Astrocyte (in vitro differentiated cells and primary cell): Measurements from ENCODE around the gene WNT1. TPM values are rescaled to one million over a fixed set of nuclear protein-coding genes. Genes with fewer than 3 reads are reported as not detected.

ENCODE experiments used
- DNase-seq: peaks from one replicate; pipeline ENCODE4 v3.0.0-alpha.2; 2010; ENCODE audit warnings: low read depth
- FAIRE-seq: peaks from 2 replicates; lab custom pipeline; 2011; peaks lifted over from hg19 to GRCh38; lab: Jason Lieb, UNC
- H2AFZ ChIP-seq: 2 replicates; pipeline ENCODE4 v1.6.0; 2012; ENCODE audit warnings: low read depth, low read length, inconsistent platforms
- H3K27ac ChIP-seq: 2 replicates; pipeline ENCODE4 v1.5.1; 2011; ENCODE audit warnings: low read depth, low read length, inconsistent platforms
- H3K27me3 ChIP-seq: 2 replicates; pipeline ENCODE4 v1.6.0; 2011; ENCODE audit warnings: low read length, inconsistent platforms; ENCODE audit not compliant: insufficient read depth
- H3K36me3 ChIP-seq: 2 replicates; pipeline ENCODE4 v1.5.1; 2011; ENCODE audit warnings: low read length, inconsistent platforms; ENCODE audit not compliant: insufficient read depth
- H3K4me1 ChIP-seq: 2 replicates; pipeline ENCODE4 v1.5.1; 2011; ENCODE audit warnings: low read length, inconsistent platforms; ENCODE audit not compliant: insufficient read depth
- H3K4me2 ChIP-seq: 2 replicates; pipeline ENCODE4 v1.6.0; 2012; ENCODE audit warnings: low read length, inconsistent platforms
- H3K4me3 ChIP-seq: 2 replicates; pipeline ENCODE4 v1.5.1; 2011; ENCODE audit warnings: low read depth, mild to moderate bottlenecking, low read length, inconsistent platforms; ENCODE audit not compliant: insufficient read depth
- H3K79me2 ChIP-seq: 2 replicates; pipeline ENCODE4 v1.6.0; 2012; ENCODE audit warnings: mild to moderate bottlenecking, low read length, inconsistent platforms; ENCODE audit not compliant: insufficient read depth
- H3K9ac ChIP-seq: 2 replicates; pipeline ENCODE4 v1.6.0; 2012; ENCODE audit warnings: mild to moderate bottlenecking, low read length, inconsistent platforms
- H3K9me3 ChIP-seq: 2 replicates; pipeline ENCODE4 v1.5.1; 2012; ENCODE audit warnings: low read depth, mild to moderate bottlenecking, low read length, inconsistent platforms; ENCODE audit not compliant: insufficient read depth
- H4K20me1 ChIP-seq: 2 replicates; pipeline ENCODE4 v1.6.0; 2012; ENCODE audit warnings: low read length, inconsistent platforms; ENCODE audit not compliant: insufficient read depth
- H3K27ac Mint-ChIP-seq: one replicate; pipeline ENCODE4 v1.8.0; 2021; ENCODE audit warnings: mild to moderate bottlenecking, mixed read lengths; ENCODE audit not compliant: unreplicated experiment
- H3K27me3 Mint-ChIP-seq: one replicate; pipeline ENCODE4 v1.8.0; 2021; ENCODE audit warnings: low read depth, mixed read lengths; ENCODE audit not compliant: unreplicated experiment
- H3K36me3 Mint-ChIP-seq: one replicate; pipeline ENCODE4 v1.8.0; 2021; ENCODE audit warnings: low read depth, mixed read lengths; ENCODE audit not compliant: unreplicated experiment
- H3K4me1 Mint-ChIP-seq: one replicate; pipeline ENCODE4 v1.8.0; 2021; ENCODE audit warnings: low read depth, mixed read lengths; ENCODE audit not compliant: unreplicated experiment
- H3K4me3 Mint-ChIP-seq: one replicate; pipeline ENCODE4 v1.8.0; 2021; ENCODE audit warnings: mild to moderate bottlenecking, moderate library complexity, mixed read lengths; ENCODE audit not compliant: unreplicated experiment
- H3K9me3 Mint-ChIP-seq: one replicate; pipeline ENCODE4 v1.8.0; 2021; ENCODE audit warnings: mild to moderate bottlenecking, mixed read lengths; ENCODE audit not compliant: unreplicated experiment
- CTCF ChIP-seq: IDR thresholded peaks from 2 replicates; pipeline ENCODE4 v1.5.1; 2011; ENCODE audit warnings: low read depth, mild to moderate bottlenecking, inconsistent platforms, low read length, moderate library complexity; ENCODE audit not compliant: insufficient read depth
- EZH2 ChIP-seq: IDR thresholded peaks from 2 replicates; pipeline ENCODE4 v1.6.1; 2012; ENCODE audit warnings: mild to moderate bottlenecking, low read length, inconsistent platforms; ENCODE audit not compliant: insufficient read depth
- total RNA-seq: library from RNA; stranded (reverse); gene quantifications from 2 replicates; pipeline ENCODE4 v1.2.1, GENCODE V29; 2021

WNT1 gene
- total RNA-seq, 1 donor from 2014 or later = not detected

GRCh38 chr12:49024543-49024942, 46.4 kb downstream of the WNT1 start:
- H3K9ac ChIP-seq = no peak overlapping the region
- Mint-ChIP-seq H3K9me3 (no peaks in the 10 kb centered on the region), H3K4me1 (peaks cover 4% of the 10 kb centered on the region), H3K27me3 (no peaks in the 10 kb centered on the region), H3K36me3 (peaks cover 27% of the 10 kb centered on the region), H3K4me3 (no peak overlapping the region), H3K27ac (no peak overlapping the region)
- H3K4me1 ChIP-seq = no peaks in the 10 kb centered on the region
- H3K4me2 ChIP-seq = no peak overlapping the region
- peaks cover 8% of the 10 kb centered on the region for H3K79me2 ChIP-seq
- no peak overlapping the region for H3K4me3 ChIP-seq
- no peak overlapping the region for H3K27ac ChIP-seq
- peaks cover 37% of the 10 kb centered on the region for H4K20me1 ChIP-seq
- H2AFZ ChIP-seq = no peak overlapping the region
- peaks cover 57% of the 10 kb centered on the region for H3K36me3 ChIP-seq
- no peak for FAIRE-seq
- no peak for TF ChIP-seq CTCF
- no peaks in the 10 kb centered on the region for H3K27me3 ChIP-seq
- no peak for DNase-seq
- no peaks in the 10 kb centered on the region for H3K9me3 ChIP-seq

GRCh38 chr12:49025463-49025862, 47.3 kb downstream of the WNT1 start:
- H3K27me3 Mint-ChIP-seq = no peaks in the 10 kb centered on the region

GRCh38 chr12:49026101-49026500, 48.0 kb downstream of the WNT1 start:
- H3K4me1 ChIP-seq = no peaks in the 10 kb centered on the region
- no peak overlapping the region for H3K9ac ChIP-seq
- H3K27me3 Mint-ChIP-seq = no peaks in the 10 kb centered on the region
- no peaks in the 10 kb centered on the region for H3K9me3 ChIP-seq
- DNase-seq (no peak), FAIRE-seq (no peak)
- H3K79me2 ChIP-seq = peaks cover 8% of the 10 kb centered on the region
- H3K36me3 Mint-ChIP-seq = peaks cover 27% of the 10 kb centered on the region
- H3K4me2 ChIP-seq = no peak overlapping the region
- no peaks in the 10 kb centered on the region for H3K9me3 Mint-ChIP-seq
- no peak overlapping the region for H3K4me3 Mint-ChIP-seq
- H4K20me1 ChIP-seq = peaks cover 45% of the 10 kb centered on the region
- H3K27ac Mint-ChIP-seq = no peak overlapping the region
- H3K27ac ChIP-seq = no peak overlapping the region
- no peaks in the 10 kb centered on the region for H3K27me3 ChIP-seq
- H2AFZ ChIP-seq = no peak overlapping the region
- H3K36me3 ChIP-seq = peaks cover 63% of the 10 kb centered on the region
- H3K4me1 Mint-ChIP-seq = no peaks in the 10 kb centered on the region
- no peak for TF ChIP-seq EZH2
- TF ChIP-seq CTCF = no peak
- H3K4me3 ChIP-seq = no peak overlapping the region

More at GRCh38 chr12:49025463-49025862, 47.3 kb downstream of the WNT1 start:
- no peaks in the 10 kb centered on the region for H3K9me3 ChIP-seq
- peaks cover 8% of the 10 kb centered on the region for H3K79me2 ChIP-seq
- TF ChIP-seq EZH2 (no peak), CTCF (no peak)
- H3K27me3 ChIP-seq = no peaks in the 10 kb centered on the region
- H4K20me1 ChIP-seq = peaks cover 39% of the 10 kb centered on the region
- H3K4me3 ChIP-seq = no peak overlapping the region
- Mint-ChIP-seq H3K27ac (no peak overlapping the region), H3K36me3 (peaks cover 27% of the 10 kb centered on the region), H3K4me1 (no peaks in the 10 kb centered on the region), H3K4me3 (no peak overlapping the region), H3K9me3 (no peaks in the 10 kb centered on the region)
- H2AFZ ChIP-seq = no peak overlapping the region
- peaks cover 63% of the 10 kb centered on the region for H3K36me3 ChIP-seq
- H3K27ac ChIP-seq = no peak overlapping the region
- FAIRE-seq (no peak), DNase-seq (no peak)
- H3K4me2 ChIP-seq = no peak overlapping the region
- H3K4me1 ChIP-seq = no peaks in the 10 kb centered on the region
- H3K9ac ChIP-seq = no peak overlapping the region
